GM21717 (cell line): Measurements from ENCODE around the gene MAGEB3.

Experiments used
- ATAC-seq: cut with Tn5 transposase; IDR thresholded peaks from one replicate; pipeline ENCODE4 v1.9.1; 2021; ENCODE audit warnings: mild to moderate bottlenecking, moderate library complexity; ENCODE audit not compliant: unreplicated experiment

MAGEB3 gene

DNA sequence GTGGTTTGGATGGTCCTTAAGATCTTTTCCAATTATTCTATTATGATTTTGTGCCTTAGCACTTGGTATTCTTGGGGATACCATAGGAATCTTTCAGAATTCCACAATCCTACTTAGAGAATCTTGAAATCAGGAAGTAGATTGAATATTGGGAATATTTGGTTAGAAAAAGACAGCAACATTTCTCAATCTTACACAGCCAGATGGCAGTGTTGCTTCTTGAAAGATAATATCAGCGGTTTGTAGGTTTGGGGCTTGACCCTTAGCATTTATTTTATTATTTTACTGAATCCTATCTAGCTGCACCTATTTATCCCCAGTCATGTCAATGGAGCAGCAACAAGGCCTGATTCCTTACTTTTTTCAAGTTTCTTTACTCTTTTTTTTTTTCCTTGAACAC, 45.0 kb downstream of the MAGEB3 start:
- no peak for ATAC-seq

DNA sequence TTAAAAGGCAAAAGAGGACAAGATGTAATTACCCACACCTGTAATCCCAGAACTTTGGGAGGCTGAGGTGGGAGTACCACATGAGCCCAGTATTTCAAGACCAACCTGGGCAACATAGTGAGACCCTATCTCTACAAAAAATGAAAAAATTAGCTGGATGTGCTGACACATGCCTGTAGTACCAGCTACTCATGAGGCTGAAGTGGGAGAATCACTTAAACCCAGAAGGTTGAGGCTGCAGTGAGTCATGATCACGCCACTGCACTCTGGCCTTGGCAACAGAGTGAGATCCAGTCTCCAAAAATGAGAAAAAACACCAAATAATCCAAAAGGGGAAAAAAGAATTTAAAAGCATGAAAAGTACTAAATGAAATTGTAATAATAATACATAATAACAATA, 47.9 kb downstream of the MAGEB3 start:
- no peak for ATAC-seq

DNA sequence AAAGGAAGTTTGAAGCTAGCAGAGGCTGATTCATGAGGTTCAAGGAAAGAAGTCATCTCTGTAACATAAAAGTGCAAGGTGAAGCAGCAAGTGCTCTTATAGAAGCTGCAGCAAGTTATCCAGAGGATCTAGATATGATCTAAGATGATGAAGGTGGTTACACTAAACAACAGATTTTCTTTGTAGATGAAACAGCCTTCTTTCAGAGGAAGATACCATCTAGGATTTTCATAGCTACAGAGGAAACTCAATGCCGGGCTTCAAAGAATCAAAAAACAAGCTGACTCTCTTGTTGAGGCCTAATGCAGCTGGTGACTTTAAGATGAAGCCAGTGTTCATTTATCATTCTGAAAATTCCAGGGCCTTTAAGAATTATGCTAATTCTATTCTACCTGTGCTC, 50.0 kb downstream of the MAGEB3 start:
- ATAC-seq: no peak

DNA sequence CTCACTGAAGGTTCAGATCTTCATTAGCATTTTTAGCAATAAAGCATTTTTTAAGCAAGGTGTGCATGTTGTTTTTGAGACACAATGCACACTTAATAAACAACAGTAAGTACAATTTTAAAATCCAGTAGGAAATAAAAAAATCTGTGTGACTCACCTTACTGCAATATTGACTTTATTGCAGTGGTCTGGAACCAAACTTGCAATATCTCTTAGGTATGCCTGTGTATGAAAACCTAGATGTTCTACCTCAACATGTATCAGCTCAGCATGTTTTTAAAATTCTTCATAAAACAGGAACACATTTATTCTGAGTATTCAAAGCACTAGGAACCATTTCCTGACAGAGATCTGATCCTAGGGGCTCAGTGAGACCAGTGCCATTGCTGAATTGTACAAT, 52.1 kb downstream of the MAGEB3 start:
- ATAC-seq: no peak

DNA sequence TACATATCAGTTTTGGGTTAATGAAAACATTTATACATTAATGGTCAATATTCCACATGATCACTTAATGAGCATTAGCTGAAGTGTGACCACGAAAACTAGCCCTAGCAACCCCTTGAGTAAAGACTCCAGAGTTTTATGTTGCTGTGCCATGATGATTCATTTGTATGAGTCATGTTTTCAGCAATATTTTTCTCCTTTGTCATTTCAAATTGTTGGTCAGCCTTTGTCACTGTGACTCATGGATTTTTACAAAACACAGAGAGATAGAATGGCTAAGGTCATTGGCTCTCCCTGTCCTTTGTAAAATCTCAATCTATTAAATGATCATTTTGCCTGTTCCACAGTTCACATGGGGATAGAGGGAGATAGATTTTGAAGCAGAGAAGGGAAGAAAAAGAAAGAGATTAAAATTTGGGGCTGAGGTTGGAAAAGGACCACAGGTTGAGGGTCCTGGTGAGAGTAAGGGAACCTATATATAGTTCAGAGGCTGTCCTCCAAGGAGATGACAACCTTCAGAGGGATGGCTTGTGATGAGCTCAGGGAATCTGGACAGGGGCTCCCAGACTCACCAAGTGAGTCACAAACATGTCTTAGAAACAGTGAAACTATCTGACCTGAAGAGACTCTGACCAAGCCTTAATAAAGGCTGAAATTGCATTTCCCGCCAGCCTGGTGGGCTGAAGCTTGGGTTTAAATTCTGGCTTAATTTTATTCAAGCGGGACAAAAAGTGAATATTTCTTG, 53.2 kb downstream of the MAGEB3 start:
- no peak for ATAC-seq
